K562 (cell line): ENCODE measurements around the gene PSRC1. TPM values are rescaled to one million over a fixed set of nuclear protein-coding genes. Genes with fewer than 3 reads are reported as not detected.
A peak's percentile ranks its signal among the peaks of the same experiment; 100 is the strongest.

Experiments used
- FOXK1 ChIP-seq: sonication (generic); formaldehyde crosslinking; IDR thresholded peaks from 2 replicates; pipeline ENCODE4 v1.8.0; 2022; ENCODE audit warnings: missing genetic modification reagents, mild to moderate bottlenecking, borderline replicate concordance
- NR3C1 ChIP-seq: sonication (generic); formaldehyde crosslinking; IDR thresholded peaks from 2 replicates; pipeline ENCODE4 v1.8.1; 2022; ENCODE audit warnings: missing genetic modification reagents
- SUPT5H ChIP-seq: fragments of 450-650 bp; IDR thresholded peaks from 2 replicates; pipeline ENCODE4 v1.6.1; 2016
- TARDBP ChIP-seq: fragments of 450-650 bp; IDR thresholded peaks from 2 replicates; pipeline ENCODE4 v1.6.1; 2016
- XRCC4 ChIP-seq: IDR thresholded peaks from one replicate; pipeline ENCODE4 v1.6.1; 2011; ENCODE audit not compliant: insufficient read depth, insufficient read length; ENCODE audit errors: extremely low read depth
- ZBTB17 ChIP-seq: fragments of 450-650 bp; formaldehyde crosslinking; IDR thresholded peaks from 2 replicates; pipeline ENCODE4 v1.4.0; 2020; ENCODE audit warnings: mild to moderate bottlenecking
- ZFP36 ChIP-seq: fragments of 150-350 bp; IDR thresholded peaks from 2 replicates; pipeline ENCODE4 v1.6.1; 2018; ENCODE audit warnings: low read length, low read depth; ENCODE audit not compliant: partially characterized antibody
- polyA plus RNA-seq, 8 experiments: library from polyadenylated mRNA; depleted of rRNA in 4 of 8; stranded (reverse) in 5 of 8; unstranded in 3 of 8; fragments of >200 nt; fragmentation: Nextera tagmentation in 2 of 8; fragmentation: Illumina TruSeq in 1 of 8; extraction: Ambion mirVana in 2 of 8; extraction: Trizol in 1 of 8; gene quantifications; 2 replicates each; pipeline versions ENCODE4 v1.2.1 to v1.2.3, GENCODE V29; 2011 to 2014; ENCODE audit warnings: inconsistent platforms in 1 of 8, missing spikeins in 1 of 8
- total RNA-seq, 7 experiments: library from RNA; depleted of rRNA in 6 of 7; stranded (reverse); fragments of >200 nt in 6 of 7; fragmentation: Illumina TruSeq in 2 of 7; extraction: Trizol in 2 of 7; gene quantifications; 2 replicates each; pipeline versions ENCODE4 v1.2.1 to v1.2.3, GENCODE V29; 2011 to 2021; ENCODE audit warnings: low replicate concordance in 1 of 7
- TF ChIP-seq, protein P1 (sequence below): sonication (generic); formaldehyde crosslinking; IDR thresholded peaks from 2 replicates; pipeline ENCODE4 v1.8.0; 2022; ENCODE audit warnings: missing genetic modification reagents, mild to moderate bottlenecking, borderline replicate concordance
- TF ChIP-seq, protein P2 (sequence below): fragments of 450-650 bp; IDR thresholded peaks from 2 replicates; pipeline ENCODE4 v1.6.1; 2017; ENCODE audit warnings: mild to moderate bottlenecking, moderate library complexity
- TF ChIP-seq, protein P3 (sequence below): sonication (generic); formaldehyde crosslinking; IDR thresholded peaks from 2 replicates; pipeline ENCODE4 v1.8.0; 2022; ENCODE audit warnings: missing genetic modification reagents, mild to moderate bottlenecking, moderate library complexity, borderline replicate concordance
- TF ChIP-seq, protein P4 (sequence below): sonication (generic); formaldehyde crosslinking; IDR thresholded peaks from 2 replicates; pipeline ENCODE4 v1.8.0; 2023; ENCODE audit warnings: missing genetic modification reagents, mild to moderate bottlenecking, borderline replicate concordance
- TF ChIP-seq, protein P5 (sequence below): fragments of 250-450 bp; sonication (Bioruptor Pico); IDR thresholded peaks from 2 replicates; pipeline ENCODE4 v1.4.0; 2020; ENCODE audit warnings: mild to moderate bottlenecking, moderate library complexity, borderline replicate concordance

Gene PSRC1
- total and polyA plus RNA-seq, 9 of the 15 experiments (the other 6 are each of a cell fraction or from before 2014, with no cell fraction given) = 6.5 to 65.2 (median 39.3) TPM

DNA sequence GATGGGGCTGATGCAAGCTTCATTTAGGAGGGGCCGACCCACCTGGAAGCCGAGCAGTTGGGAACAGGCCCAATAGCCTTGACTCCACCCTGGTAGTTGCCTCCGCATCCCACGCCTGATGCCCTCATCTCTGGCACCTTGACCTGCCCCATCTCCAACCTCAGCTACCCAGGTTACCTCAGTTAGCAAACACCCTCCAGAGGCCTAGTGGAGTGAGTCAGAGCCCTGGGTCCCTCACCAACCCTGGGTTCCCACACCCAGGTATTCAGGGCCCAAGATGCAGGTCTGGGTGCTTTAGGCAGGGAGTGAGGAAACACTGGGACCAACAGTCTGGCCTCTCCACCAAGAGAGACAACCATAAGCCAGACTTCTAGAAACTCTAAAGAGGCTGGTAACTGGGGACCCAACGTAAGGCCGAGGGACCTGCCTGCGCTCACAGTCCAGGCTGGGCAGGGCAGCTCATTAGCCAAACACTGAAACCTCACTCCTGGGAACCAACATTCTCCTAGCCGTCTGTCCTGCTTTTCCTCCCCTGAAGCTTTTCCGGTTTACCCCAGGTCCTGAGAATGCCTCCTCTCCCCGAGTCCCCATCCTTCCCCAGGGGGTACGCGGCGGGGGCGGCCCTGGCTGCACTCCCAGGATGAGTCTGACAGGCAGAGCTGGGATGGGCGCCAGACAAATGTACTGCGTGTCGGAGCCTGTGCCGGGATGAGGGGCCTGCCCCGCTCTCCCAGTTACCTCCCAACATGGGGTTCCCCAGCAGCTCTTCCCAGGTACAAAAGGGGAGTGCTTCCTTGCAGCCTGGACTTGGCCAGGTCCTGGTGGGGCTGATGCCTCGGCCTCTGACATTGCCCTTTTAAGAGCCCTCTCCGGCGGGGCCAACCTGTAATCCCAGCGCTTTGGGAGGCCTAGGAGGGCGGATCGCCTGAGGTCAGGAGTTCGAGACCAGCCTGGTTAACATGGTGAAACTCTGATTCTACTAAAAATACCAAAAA is 42.5 kb downstream of the PSRC1 start (continued):
- TF ChIP-seq XRCC4 = no peak
- peak; percentile 76 for TF ChIP-seq SUPT5H
- TF ChIP-seq, protein P1, sequence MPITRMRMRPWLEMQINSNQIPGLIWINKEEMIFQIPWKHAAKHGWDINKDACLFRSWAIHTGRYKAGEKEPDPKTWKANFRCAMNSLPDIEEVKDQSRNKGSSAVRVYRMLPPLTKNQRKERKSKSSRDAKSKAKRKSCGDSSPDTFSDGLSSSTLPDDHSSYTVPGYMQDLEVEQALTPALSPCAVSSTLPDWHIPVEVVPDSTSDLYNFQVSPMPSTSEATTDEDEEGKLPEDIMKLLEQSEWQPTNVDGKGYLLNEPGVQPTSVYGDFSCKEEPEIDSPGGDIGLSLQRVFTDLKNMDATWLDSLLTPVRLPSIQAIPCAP (CRISPR knock-in tag) = no peak
- TF ChIP-seq, protein P2, sequence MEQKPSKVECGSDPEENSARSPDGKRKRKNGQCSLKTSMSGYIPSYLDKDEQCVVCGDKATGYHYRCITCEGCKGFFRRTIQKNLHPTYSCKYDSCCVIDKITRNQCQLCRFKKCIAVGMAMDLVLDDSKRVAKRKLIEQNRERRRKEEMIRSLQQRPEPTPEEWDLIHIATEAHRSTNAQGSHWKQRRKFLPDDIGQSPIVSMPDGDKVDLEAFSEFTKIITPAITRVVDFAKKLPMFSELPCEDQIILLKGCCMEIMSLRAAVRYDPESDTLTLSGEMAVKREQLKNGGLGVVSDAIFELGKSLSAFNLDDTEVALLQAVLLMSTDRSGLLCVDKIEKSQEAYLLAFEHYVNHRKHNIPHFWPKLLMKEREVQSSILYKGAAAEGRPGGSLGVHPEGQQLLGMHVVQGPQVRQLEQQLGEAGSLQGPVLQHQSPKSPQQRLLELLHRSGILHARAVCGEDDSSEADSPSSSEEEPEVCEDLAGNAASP = no peak
- TF ChIP-seq, protein P3, sequence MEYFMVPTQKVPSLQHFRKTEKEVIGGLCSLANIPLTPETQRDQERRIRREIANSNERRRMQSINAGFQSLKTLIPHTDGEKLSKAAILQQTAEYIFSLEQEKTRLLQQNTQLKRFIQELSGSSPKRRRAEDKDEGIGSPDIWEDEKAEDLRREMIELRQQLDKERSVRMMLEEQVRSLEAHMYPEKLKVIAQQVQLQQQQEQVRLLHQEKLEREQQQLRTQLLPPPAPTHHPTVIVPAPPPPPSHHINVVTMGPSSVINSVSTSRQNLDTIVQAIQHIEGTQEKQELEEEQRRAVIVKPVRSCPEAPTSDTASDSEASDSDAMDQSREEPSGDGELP = peak; percentile 56; the same call in 1 of the 2 replicates
- TF ChIP-seq ZBTB17 = peak; percentile 11; the same call in 1 of the 2 replicates
- TF ChIP-seq, protein P4, sequence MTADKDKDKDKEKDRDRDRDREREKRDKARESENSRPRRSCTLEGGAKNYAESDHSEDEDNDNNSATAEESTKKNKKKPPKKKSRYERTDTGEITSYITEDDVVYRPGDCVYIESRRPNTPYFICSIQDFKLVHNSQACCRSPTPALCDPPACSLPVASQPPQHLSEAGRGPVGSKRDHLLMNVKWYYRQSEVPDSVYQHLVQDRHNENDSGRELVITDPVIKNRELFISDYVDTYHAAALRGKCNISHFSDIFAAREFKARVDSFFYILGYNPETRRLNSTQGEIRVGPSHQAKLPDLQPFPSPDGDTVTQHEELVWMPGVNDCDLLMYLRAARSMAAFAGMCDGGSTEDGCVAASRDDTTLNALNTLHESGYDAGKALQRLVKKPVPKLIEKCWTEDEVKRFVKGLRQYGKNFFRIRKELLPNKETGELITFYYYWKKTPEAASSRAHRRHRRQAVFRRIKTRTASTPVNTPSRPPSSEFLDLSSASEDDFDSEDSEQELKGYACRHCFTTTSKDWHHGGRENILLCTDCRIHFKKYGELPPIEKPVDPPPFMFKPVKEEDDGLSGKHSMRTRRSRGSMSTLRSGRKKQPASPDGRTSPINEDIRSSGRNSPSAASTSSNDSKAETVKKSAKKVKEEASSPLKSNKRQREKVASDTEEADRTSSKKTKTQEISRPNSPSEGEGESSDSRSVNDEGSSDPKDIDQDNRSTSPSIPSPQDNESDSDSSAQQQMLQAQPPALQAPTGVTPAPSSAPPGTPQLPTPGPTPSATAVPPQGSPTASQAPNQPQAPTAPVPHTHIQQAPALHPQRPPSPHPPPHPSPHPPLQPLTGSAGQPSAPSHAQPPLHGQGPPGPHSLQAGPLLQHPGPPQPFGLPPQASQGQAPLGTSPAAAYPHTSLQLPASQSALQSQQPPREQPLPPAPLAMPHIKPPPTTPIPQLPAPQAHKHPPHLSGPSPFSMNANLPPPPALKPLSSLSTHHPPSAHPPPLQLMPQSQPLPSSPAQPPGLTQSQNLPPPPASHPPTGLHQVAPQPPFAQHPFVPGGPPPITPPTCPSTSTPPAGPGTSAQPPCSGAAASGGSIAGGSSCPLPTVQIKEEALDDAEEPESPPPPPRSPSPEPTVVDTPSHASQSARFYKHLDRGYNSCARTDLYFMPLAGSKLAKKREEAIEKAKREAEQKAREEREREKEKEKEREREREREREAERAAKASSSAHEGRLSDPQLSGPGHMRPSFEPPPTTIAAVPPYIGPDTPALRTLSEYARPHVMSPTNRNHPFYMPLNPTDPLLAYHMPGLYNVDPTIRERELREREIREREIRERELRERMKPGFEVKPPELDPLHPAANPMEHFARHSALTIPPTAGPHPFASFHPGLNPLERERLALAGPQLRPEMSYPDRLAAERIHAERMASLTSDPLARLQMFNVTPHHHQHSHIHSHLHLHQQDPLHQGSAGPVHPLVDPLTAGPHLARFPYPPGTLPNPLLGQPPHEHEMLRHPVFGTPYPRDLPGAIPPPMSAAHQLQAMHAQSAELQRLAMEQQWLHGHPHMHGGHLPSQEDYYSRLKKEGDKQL = no peak
- TF ChIP-seq FOXK1 (CRISPR knock-in tag) = 0 out of 2 replicates have a peak, but pooled peaks have one; percentile 84
- no peak for TF ChIP-seq ZFP36
- no peak for TF ChIP-seq TARDBP
- TF ChIP-seq, protein P5, sequence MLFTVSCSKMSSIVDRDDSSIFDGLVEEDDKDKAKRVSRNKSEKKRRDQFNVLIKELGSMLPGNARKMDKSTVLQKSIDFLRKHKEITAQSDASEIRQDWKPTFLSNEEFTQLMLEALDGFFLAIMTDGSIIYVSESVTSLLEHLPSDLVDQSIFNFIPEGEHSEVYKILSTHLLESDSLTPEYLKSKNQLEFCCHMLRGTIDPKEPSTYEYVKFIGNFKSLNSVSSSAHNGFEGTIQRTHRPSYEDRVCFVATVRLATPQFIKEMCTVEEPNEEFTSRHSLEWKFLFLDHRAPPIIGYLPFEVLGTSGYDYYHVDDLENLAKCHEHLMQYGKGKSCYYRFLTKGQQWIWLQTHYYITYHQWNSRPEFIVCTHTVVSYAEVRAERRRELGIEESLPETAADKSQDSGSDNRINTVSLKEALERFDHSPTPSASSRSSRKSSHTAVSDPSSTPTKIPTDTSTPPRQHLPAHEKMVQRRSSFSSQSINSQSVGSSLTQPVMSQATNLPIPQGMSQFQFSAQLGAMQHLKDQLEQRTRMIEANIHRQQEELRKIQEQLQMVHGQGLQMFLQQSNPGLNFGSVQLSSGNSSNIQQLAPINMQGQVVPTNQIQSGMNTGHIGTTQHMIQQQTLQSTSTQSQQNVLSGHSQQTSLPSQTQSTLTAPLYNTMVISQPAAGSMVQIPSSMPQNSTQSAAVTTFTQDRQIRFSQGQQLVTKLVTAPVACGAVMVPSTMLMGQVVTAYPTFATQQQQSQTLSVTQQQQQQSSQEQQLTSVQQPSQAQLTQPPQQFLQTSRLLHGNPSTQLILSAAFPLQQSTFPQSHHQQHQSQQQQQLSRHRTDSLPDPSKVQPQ (CRISPR knock-in tag) = no peak
- no peak for TF ChIP-seq NR3C1
